GM12878 (cell line): Measurements from ENCODE around the gene MPST.

Experiments
- CREB1 ChIP-seq: IDR thresholded peaks from 2 replicates; pipeline ENCODE4 v1.6.1; 2012; ENCODE audit warnings: low read depth, mild to moderate bottlenecking, inconsistent platforms
- EZH2 ChIP-seq: IDR thresholded peaks from 2 replicates; pipeline ENCODE4 v1.6.1; 2012; ENCODE audit warnings: low read depth, mild to moderate bottlenecking, control low read depth, inconsistent platforms, low read length, borderline replicate concordance; ENCODE audit not compliant: control insufficient read depth
- POLR2A ChIP-seq: IDR thresholded peaks from 2 replicates; pipeline ENCODE4 v1.6.1; 2011; ENCODE audit warnings: low read depth, mild to moderate bottlenecking, low read length
- SMC3 ChIP-seq: IDR thresholded peaks from 2 replicates; pipeline ENCODE4 v1.6.1; 2011; ENCODE audit warnings: low read length, improper control_type of control experiment, borderline replicate concordance
- SREBF2 ChIP-seq: IDR thresholded peaks from 2 replicates; pipeline ENCODE4 v1.6.1; 2012; ENCODE audit warnings: mild to moderate bottlenecking, low read length
- TF ChIP-seq, protein P1 (sequence below), 3 experiments: IDR thresholded peaks in 2 of 3; conservative IDR thresholded peaks in 1 of 3; 2 replicates each; pipeline ENCODE4 v1.5.1; 2011; ENCODE audit warnings: low read depth in 3 of 3, low read length in 3 of 3, mild to moderate bottlenecking in 3 of 3, control low read depth in 2 of 3, moderate library complexity in 2 of 3, inconsistent platforms in 1 of 3, mixed read lengths in 1 of 3; ENCODE audit not compliant: control insufficient read depth in 2 of 3, insufficient read depth in 1 of 3; ENCODE audit errors: extremely low read depth in 1 of 3

DNA sequence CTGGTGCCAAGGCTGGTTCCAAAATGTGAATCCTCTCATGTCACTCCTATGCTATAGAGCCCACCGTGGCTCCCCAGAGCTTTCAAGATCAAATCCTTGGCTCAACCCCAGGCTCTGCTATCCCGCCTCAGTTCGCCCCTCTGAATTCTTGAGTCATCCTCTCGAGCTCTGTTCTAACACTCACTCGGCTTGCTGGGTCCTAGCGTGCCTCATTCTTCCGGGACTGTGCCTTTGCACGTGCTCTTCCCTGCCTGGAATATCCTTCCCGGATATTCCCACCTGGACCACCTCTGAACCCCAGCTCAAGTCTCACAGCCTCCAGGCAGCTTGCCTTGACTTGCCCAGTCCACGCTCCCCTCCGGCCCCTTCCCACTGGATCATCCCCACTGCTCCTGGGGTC, 45.0 kb downstream of the MPST start:
- TF ChIP-seq CREB1: no peak
- no peak for TF ChIP-seq SREBF2
- TF ChIP-seq SMC3: no peak
- TF ChIP-seq, protein P1, sequence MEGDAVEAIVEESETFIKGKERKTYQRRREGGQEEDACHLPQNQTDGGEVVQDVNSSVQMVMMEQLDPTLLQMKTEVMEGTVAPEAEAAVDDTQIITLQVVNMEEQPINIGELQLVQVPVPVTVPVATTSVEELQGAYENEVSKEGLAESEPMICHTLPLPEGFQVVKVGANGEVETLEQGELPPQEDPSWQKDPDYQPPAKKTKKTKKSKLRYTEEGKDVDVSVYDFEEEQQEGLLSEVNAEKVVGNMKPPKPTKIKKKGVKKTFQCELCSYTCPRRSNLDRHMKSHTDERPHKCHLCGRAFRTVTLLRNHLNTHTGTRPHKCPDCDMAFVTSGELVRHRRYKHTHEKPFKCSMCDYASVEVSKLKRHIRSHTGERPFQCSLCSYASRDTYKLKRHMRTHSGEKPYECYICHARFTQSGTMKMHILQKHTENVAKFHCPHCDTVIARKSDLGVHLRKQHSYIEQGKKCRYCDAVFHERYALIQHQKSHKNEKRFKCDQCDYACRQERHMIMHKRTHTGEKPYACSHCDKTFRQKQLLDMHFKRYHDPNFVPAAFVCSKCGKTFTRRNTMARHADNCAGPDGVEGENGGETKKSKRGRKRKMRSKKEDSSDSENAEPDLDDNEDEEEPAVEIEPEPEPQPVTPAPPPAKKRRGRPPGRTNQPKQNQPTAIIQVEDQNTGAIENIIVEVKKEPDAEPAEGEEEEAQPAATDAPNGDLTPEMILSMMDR (IDR thresholded peaks at IDR 0.05 in 2 of 3, conservative IDR thresholded peaks at IDR 0.05 in 1 of 3; ENCODE audit: control insufficient read depth in 2 of 3, extremely low read depth in 1 of 3, insufficient read depth in 1 of 3, low read depth in 3 of 3, low read length in 3 of 3): no peak
- TF ChIP-seq POLR2A: no peak
- TF ChIP-seq EZH2: no peak
